ENCODE measurements around the gene DOK3. TPM values are rescaled to one million over a fixed set of nuclear protein-coding genes. Genes with fewer than 3 reads are reported as not detected.

The DOK3 gene
- total RNA-seq, 3 donors from 2014 or later, result 3.7 to 10.3 (median 8.4) TPM

- no peak for ATAC-seq
- peaks cover 22% of the 10 kb centered on the region for H3K4me1 ChIP-seq (ENCODE audit: low read depth)
Measured at GRCh38 chr5:177490992-177491391, 18.6 kb downstream of the DOK3 start.

GRCh38 chr5:177490311-177490991 lies 19.2 kb downstream of the DOK3 start:
- H3K9me3 ChIP-seq, result no peaks in the 10 kb centered on the region
- no peaks in the 10 kb centered on the region for H3K36me3 ChIP-seq (ENCODE audit: low read depth)
- H3K4me1 ChIP-seq (ENCODE audit: low read depth), result peaks cover 20% of the 10 kb centered on the region
- no peak for TF ChIP-seq CTCF (IDR thresholded peaks at IDR 0.05)
- no peak overlapping the region for H3K4me3 ChIP-seq
- DNase-seq (no peak), ATAC-seq (no peak)
- intact Hi-C loops (cut with DNase I, micrococcal nuclease), result no loop called here

More at GRCh38 chr5:177490992-177491391, 18.6 kb downstream of the DOK3 start:
- Histone ChIP-seq H3K9me3 (no peaks in the 10 kb centered on the region), H3K36me3 (ENCODE audit: low read depth) (no peaks in the 10 kb centered on the region), H3K4me3 (no peak overlapping the region)
- DNase-seq, result no peak
- intact Hi-C loops (cut with DNase I, micrococcal nuclease), result no loop called here
- no peak for TF ChIP-seq CTCF (IDR thresholded peaks at IDR 0.05)

DNA sequence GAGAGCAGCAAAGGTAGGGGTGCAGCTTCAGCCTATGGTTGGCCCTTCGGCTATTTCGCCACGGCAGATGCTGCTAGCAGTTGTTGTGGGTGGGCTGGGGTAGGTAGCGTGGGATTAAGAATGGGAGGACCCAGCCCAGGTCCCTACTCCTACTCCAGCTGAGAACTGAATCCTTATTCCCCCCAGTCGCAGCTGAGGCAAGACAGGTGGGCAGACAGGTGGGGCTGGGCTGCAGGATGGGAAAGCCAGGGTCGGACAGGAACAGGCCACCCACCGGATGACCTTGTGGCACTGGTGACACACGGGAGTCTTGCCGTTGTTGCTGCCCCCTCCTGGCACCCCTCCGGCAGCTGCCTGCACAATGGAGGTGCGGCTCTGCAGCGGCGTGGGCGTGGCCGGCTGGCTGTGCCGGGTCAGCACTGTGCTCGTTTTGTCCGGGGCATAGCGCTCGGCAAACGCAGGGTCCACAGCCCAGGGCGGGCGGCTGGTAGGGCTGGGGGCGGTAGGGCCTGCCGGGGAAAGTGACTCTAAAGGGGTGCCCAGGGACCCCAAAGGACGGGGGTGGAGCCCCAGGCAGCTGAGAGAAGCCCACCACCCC lies 20.4 kb downstream of the DOK3 start:
- Histone ChIP-seq H3K36me3 (ENCODE audit: low read depth) (no peaks in the 10 kb centered on the region), H3K4me3 (no peak overlapping the region), H3K9me3 (no peaks in the 10 kb centered on the region), H3K4me1 (ENCODE audit: low read depth) (peaks cover 10% of the 10 kb centered on the region)
- intact Hi-C loops (cut with DNase I, micrococcal nuclease), result no loop called here
- DNase-seq (peak; percentile 71 to 77 (median 74)), ATAC-seq (peak; percentile 74)
- TF ChIP-seq CTCF (IDR thresholded peaks at IDR 0.05), result no peak

GRCh38 chr5:177487975-177488374 lies 21.7 kb downstream of the DOK3 start:
- no peaks in the 10 kb centered on the region for H3K36me3 ChIP-seq (ENCODE audit: low read depth)
- no peaks in the 10 kb centered on the region for H3K9me3 ChIP-seq
- peaks cover 5% of the 10 kb centered on the region for H3K4me1 ChIP-seq (ENCODE audit: low read depth)
- intact Hi-C loops (cut with DNase I, micrococcal nuclease), result no loop called here
- DNase-seq, result peak in 1 of 3 donors; percentile 25
- H3K4me3 ChIP-seq, result no peak overlapping the region
- TF ChIP-seq CTCF (IDR thresholded peaks at IDR 0.05), result no peak
- ATAC-seq, result no peak

DNA sequence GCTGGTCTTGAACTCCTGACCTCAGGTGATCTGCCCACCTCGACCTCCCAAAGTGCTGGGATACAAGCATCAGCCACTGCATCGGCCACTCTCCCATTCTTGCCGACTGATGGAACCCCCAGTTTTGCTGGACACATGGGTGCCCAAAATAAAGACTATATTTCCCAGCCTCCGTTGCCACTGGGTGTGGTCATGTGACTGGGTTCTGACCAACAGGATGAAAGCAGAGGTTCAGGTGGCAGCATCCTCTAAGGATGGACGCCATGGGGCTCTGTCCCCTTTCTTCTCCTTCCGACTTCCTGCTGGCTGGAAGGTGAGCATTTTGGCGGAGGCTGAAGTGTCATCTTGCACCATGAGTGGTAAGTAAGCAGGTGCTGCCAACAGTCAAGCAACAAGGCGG lies 22.5 kb downstream of the DOK3 start:
- intact Hi-C loops (cut with DNase I, micrococcal nuclease), result no loop called here
- no peak for ATAC-seq
- no peak for DNase-seq
- TF ChIP-seq CTCF (IDR thresholded peaks at IDR 0.05), result no peak
- Histone ChIP-seq H3K9me3 (no peaks in the 10 kb centered on the region), H3K4me3 (no peak overlapping the region), H3K36me3 (ENCODE audit: low read depth) (no peaks in the 10 kb centered on the region), H3K4me1 (ENCODE audit: low read depth) (peaks cover 5% of the 10 kb centered on the region)
